ENCODE results near the gene MAP7.

The MAP7 gene

DNA sequence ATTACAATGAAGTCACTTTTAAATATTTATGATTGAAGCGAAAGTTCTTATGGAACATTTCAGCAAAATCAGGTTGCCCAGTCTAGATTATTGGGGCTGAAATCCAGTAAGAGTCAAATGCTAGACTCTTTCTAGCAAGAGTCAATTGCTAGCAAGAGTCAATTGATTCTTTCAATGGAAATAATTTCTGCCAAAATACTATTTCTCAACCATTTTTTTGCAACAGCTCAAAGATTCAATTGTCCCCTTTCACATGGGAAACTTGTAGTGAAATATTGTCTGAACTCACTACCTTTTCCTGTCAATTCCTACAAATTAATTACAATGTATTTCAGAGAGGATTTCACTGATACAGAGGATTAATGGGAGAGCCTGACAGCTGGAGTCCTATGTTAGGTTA lies 78.3 kb downstream of the MAP7 start:
- Mint-ChIP-seq H3K4me3 (no peak overlapping the region), H3K27ac (no peak overlapping the region), H3K36me3 (no peaks in the 10 kb centered on the region), H3K9me3 (no peaks in the 10 kb centered on the region), H3K4me1 (peaks cover 4% of the 10 kb centered on the region), H3K27me3 (peaks cover 16% of the 10 kb centered on the region)
- no peak for DNase-seq
- CTCF ChIA-PET, result no interaction called here

GRCh38 chr6:136471372-136471771 lies 78.8 kb downstream of the MAP7 start:
- Mint-ChIP-seq H3K27me3 (peaks cover 16% of the 10 kb centered on the region), H3K9me3 (no peaks in the 10 kb centered on the region), H3K4me3 (no peak overlapping the region), H3K36me3 (no peaks in the 10 kb centered on the region), H3K4me1 (peaks cover 4% of the 10 kb centered on the region), H3K27ac (no peak overlapping the region)
- CTCF ChIA-PET, result interaction anchor here (0.9 kb wide), 1 partner anchor 68 kb away, joined by 3 read pairs; no protein-coding TSS in a partner anchor
- DNase-seq, result no peak

GRCh38 chr6:136470044-136470443 lies 80.2 kb downstream of the MAP7 start:
- CTCF ChIA-PET, result no interaction called here

GRCh38 chr6:136469154-136469553 lies 81.1 kb downstream of the MAP7 start:
- H3K4me3 Mint-ChIP-seq, result no peak overlapping the region
- no peak for DNase-seq

More at GRCh38 chr6:136470044-136470443, 80.2 kb downstream of the MAP7 start:
- Mint-ChIP-seq H3K4me1 (peaks cover 4% of the 10 kb centered on the region), H3K4me3 (no peak overlapping the region), H3K27me3 (peaks cover 16% of the 10 kb centered on the region), H3K9me3 (no peaks in the 10 kb centered on the region), H3K27ac (no peak overlapping the region), H3K36me3 (no peaks in the 10 kb centered on the region)
- no peak for DNase-seq

DNA sequence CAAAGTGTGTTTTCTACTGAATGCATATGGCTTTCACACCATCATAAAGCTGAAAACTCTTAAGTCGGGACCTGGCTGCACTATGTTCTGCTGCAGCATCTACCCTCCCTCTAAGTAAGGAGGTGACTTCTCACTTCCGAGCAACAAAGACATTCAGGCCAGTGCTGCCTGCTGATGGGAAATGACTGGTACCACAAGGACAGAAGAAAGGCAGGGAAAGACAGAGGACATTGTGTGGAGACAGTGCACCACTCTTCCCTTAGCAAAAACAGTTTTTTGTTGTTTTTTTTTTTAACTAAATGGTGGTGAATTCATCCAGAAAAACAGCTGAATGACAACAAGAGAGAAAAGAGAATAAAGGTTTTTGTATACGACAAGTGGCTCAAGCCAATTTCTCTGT lies 81.5 kb downstream of the MAP7 start:
- peaks cover 13% of the 10 kb centered on the region for H3K4me1 Mint-ChIP-seq
- H3K4me3 Mint-ChIP-seq, result no peak overlapping the region
- CTCF ChIA-PET, result no interaction called here
- DNase-seq, result no peak
- no peaks in the 10 kb centered on the region for H3K36me3 Mint-ChIP-seq
- no peaks in the 10 kb centered on the region for H3K9me3 Mint-ChIP-seq
- H3K27me3 Mint-ChIP-seq, result peaks cover 15% of the 10 kb centered on the region
- H3K27ac Mint-ChIP-seq, result no peak overlapping the region

More at GRCh38 chr6:136469154-136469553, 81.1 kb downstream of the MAP7 start:
- peaks cover 17% of the 10 kb centered on the region for H3K27me3 Mint-ChIP-seq
- H3K9me3 Mint-ChIP-seq, result no peaks in the 10 kb centered on the region
- H3K4me1 Mint-ChIP-seq, result peaks cover 8% of the 10 kb centered on the region
- CTCF ChIA-PET, result no interaction called here
- H3K36me3 Mint-ChIP-seq, result no peaks in the 10 kb centered on the region
- H3K27ac Mint-ChIP-seq, result no peak overlapping the region

DNA sequence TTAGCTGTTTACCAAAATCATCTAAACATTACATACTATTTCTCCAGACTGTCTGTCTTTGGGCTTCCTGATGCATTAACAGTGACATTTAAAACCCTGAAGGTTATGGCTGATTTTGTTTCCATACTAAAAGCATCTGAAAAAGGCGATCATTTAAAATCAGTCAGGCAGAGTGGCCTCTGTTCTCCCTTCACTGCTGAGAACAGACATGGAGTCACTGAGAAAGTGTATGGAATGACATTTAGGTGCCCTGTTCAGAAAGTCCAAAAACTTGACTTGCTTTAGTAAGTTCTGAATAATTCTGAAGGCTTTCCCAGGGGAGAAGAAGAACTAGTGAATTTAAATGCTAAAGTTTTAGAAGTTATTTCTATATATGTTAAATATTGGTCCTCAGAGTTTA lies 83.0 kb downstream of the MAP7 start:
- DNase-seq, result no peak
- Mint-ChIP-seq H3K4me3 (no peak overlapping the region), H3K4me1 (peaks cover 14% of the 10 kb centered on the region), H3K9me3 (no peaks in the 10 kb centered on the region), H3K36me3 (no peaks in the 10 kb centered on the region), H3K27ac (no peak overlapping the region), H3K27me3 (peaks cover 11% of the 10 kb centered on the region)
- CTCF ChIA-PET, result no interaction called here

DNA sequence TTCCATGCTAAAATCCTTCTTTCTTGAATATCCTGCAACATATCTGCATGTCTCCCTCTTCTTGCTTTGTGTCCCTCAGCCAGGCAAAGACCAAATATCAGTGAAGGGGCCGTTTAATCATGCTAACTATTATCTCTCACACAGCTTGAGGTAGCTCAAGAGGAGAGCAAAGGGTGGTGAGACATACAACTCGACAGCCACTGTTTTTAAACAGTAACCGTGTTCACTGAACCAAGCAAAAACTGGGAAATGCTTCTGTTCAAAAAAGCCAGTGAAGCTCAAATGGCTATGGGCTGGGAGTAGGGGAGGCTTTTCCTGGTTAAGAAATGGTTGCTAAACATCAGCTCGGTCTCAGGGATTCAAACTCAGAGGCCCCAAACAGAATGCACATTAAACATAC lies 83.4 kb downstream of the MAP7 start:
- no peak overlapping the region for H3K4me3 Mint-ChIP-seq
- H3K36me3 Mint-ChIP-seq, result no peaks in the 10 kb centered on the region
- H3K9me3 Mint-ChIP-seq, result no peaks in the 10 kb centered on the region
- DNase-seq, result no peak
- H3K4me1 Mint-ChIP-seq, result peaks cover 14% of the 10 kb centered on the region
- CTCF ChIA-PET, result no interaction called here
- H3K27me3 Mint-ChIP-seq, result peaks cover 11% of the 10 kb centered on the region
- H3K27ac Mint-ChIP-seq, result no peak overlapping the region

DNA sequence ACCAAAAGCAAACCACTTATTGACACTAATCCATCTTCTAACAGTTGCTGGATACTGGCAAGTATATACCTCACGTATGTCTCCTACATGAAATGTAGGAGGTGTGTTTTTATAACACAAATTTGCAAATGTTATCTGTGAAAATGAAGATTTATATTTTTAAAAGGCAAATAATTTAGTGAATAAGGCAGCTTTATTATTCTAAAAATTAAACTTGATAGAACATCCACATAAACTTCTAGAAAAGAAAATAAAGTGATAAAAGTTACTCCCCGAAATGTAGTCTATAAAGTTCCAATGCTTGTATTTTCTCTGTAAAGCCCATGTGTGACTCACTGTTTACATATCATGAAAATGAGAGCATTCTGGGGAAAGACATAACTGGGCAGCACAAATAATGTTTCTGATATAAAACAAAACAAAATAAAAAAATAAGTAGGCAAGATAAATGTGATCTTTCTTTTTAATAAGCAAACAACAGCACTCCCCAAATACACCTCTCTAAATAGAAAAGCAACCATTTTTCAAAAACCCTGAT lies 84.4 kb downstream of the MAP7 start:
- Mint-ChIP-seq H3K27ac (no peak overlapping the region), H3K4me1 (peaks cover 14% of the 10 kb centered on the region), H3K4me3 (no peak overlapping the region), H3K27me3 (peaks cover 11% of the 10 kb centered on the region), H3K9me3 (no peaks in the 10 kb centered on the region), H3K36me3 (no peaks in the 10 kb centered on the region)
- DNase-seq, result no peak
- CTCF ChIA-PET, result no interaction called here

DNA sequence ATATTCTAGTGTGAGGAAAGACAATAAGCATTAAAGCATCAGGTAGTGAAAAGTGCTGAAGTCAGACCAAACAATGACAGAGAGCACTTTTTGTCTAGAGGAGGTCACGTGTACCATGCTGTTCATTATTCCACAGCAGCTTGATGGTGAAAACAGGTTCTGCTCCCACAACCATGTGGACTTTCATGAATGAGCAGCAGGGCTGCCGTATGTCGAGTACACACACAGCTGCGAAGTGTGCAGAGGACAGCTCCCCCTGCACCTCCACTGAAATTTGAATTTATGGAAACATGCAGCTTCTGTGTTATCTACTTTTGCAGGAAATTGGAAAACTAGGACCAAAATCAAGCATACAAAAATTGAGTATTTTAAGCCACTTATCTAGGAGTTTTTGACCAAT lies 85.3 kb downstream of the MAP7 start:
- Mint-ChIP-seq H3K9me3 (no peaks in the 10 kb centered on the region), H3K4me3 (no peak overlapping the region), H3K4me1 (peaks cover 14% of the 10 kb centered on the region), H3K27ac (no peak overlapping the region), H3K27me3 (peaks cover 11% of the 10 kb centered on the region), H3K36me3 (no peaks in the 10 kb centered on the region)
- CTCF ChIA-PET, result no interaction called here
- no peak for DNase-seq

- Mint-ChIP-seq H3K4me3 (no peak overlapping the region), H3K9me3 (no peaks in the 10 kb centered on the region), H3K27me3 (peaks cover 8% of the 10 kb centered on the region), H3K27ac (no peak overlapping the region), H3K36me3 (no peaks in the 10 kb centered on the region), H3K4me1 (peaks cover 11% of the 10 kb centered on the region)
- DNase-seq, result no peak
- CTCF ChIA-PET, result no interaction called here
Measured at GRCh38 chr6:136464148-136464547, 86.1 kb downstream of the MAP7 start.

- CTCF ChIA-PET, result no interaction called here
- Mint-ChIP-seq H3K4me1 (peaks cover 11% of the 10 kb centered on the region), H3K9me3 (no peaks in the 10 kb centered on the region)
Measured at GRCh38 chr6:136463743-136464142, 86.5 kb downstream of the MAP7 start.

DNA sequence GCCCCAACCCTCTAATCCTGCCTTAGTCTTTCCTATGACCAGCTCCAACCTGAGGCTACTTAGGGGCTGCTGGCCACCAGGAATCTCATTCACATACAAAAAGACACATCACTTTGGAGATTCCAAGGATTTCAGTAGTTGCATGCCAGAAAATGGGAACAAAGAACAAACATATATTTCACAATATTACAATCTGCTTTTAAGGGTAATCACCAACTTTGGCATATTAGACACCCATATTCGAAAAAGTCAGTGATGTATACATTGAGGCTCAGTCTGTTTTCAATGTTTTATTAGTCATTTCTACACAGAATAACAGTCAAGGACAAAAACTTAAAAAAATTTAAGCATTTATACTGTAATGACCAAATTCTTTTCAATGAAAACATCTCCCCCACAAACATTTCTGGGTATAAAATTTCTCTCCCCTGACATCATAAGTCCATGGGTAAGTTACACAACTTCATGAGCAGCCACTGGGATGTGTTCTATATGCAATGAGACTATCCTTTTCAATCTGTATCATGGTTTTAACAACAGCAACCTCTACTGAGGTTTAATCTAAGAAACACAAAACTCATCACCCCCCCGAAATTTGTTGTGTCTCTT lies 103.5 kb downstream of the MAP7 start:
- CTCF ChIA-PET, result no interaction called here
- Mint-ChIP-seq H3K9me3 (no peaks in the 10 kb centered on the region), H3K4me3 (no peak overlapping the region), H3K27me3 (peaks cover 6% of the 10 kb centered on the region), H3K36me3 (no peaks in the 10 kb centered on the region), H3K27ac (no peak overlapping the region), H3K4me1 (no peaks in the 10 kb centered on the region)
- DNase-seq, result no peak

More at GRCh38 chr6:136463743-136464142, 86.5 kb downstream of the MAP7 start:
- Mint-ChIP-seq H3K4me3 (no peak overlapping the region), H3K36me3 (no peaks in the 10 kb centered on the region), H3K27ac (no peak overlapping the region), H3K27me3 (peaks cover 7% of the 10 kb centered on the region)
- no peak for DNase-seq

DNA sequence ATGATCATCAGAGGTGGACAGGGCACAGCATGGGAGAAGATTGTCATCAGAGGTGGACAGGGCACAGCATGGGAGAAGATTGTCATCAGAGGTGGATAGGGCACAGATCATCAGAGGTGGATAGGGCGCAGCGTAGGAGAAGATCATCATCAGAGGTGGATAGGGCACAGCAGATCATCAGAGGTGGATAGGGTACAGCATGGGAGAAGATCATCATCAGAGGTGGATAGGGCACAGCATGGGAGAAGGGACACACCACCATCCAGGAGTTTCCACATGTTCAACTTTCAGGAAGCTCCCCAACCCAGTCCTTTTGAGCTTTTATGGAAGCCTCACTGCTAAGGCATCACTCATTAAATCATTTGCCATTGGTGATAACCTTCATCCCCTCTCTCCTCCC lies 104.1 kb downstream of the MAP7 start:
- no peaks in the 10 kb centered on the region for H3K9me3 Mint-ChIP-seq
- H3K27ac Mint-ChIP-seq, result no peak overlapping the region
- H3K4me1 Mint-ChIP-seq, result no peaks in the 10 kb centered on the region
- DNase-seq, result no peak
- no peak overlapping the region for H3K4me3 Mint-ChIP-seq
- peaks cover 6% of the 10 kb centered on the region for H3K27me3 Mint-ChIP-seq
- CTCF ChIA-PET, result no interaction called here
- H3K36me3 Mint-ChIP-seq, result no peaks in the 10 kb centered on the region

DNA sequence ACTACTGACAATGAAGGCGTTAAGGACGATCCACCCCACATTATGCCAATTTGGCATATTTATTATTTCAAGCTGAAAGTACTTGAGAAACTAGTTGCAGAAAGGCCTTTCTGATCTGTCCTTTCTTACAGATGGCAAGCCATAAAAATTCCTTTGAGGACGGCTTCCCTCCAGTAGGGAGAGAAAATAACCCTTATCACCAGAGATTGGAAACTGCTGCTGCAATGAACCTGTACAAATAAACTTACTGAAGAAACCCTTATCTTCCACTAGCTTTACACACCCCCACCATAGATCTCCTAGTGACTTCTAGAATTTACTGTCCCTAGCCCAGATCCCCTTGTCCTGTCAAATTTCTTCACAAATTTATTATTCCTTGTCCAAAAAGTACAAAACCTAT lies 105.2 kb downstream of the MAP7 start:
- DNase-seq, result no peak
- Mint-ChIP-seq H3K4me1 (no peaks in the 10 kb centered on the region), H3K27me3 (peaks cover 6% of the 10 kb centered on the region), H3K27ac (no peak overlapping the region), H3K9me3 (no peaks in the 10 kb centered on the region), H3K36me3 (no peaks in the 10 kb centered on the region), H3K4me3 (no peak overlapping the region)
- CTCF ChIA-PET, result no interaction called here

DNA sequence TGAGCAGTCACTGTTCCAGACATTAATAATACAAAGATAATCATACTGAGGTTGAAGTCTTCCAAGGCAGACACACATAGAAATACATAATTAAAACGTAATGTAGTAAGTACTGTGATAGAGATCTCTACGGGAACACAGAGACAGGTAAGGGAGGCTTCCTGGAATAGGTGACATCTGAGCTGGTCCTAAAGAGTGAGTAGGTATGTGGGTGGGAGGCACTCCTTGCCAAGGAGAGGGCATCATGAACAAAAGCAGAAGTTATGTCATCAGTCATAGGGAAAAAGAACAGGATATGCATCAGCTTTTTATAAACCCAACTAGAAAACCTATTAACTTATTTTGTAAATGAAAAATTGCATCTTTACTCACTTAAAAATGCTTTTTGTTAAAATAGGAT lies 110.0 kb downstream of the MAP7 start:
- CTCF ChIA-PET, result no interaction called here
- Mint-ChIP-seq H3K36me3 (no peaks in the 10 kb centered on the region), H3K27me3 (no peaks in the 10 kb centered on the region), H3K27ac (no peak overlapping the region), H3K4me3 (no peak overlapping the region), H3K4me1 (no peaks in the 10 kb centered on the region), H3K9me3 (no peaks in the 10 kb centered on the region)
- no peak for DNase-seq

Measured in activated naive CD4-positive, alpha-beta T cell treated with anti-CD3 and anti-CD28 coated beads, Interleukin-2, amount 10 ng/mL, durations not matched to agents 7 days and 5 days (primary cell).